Breast epithelium (tissue), 4 donors: Measurements from ENCODE around the gene AGTR1. TPM values are rescaled to one million over a fixed set of nuclear protein-coding genes. Genes with fewer than 3 reads are reported as not detected.
A peak's percentile ranks its signal among the peaks of the same experiment; 100 is the strongest.

Experiments
- DNase-seq, 2 donors: peaks; one replicate each; pipeline ENCODE4 v3.0.0-alpha.2; 2019; ENCODE audit warnings: low spot score in 2 of 2
- H3K27ac ChIP-seq, 2 donors: fragments of 200-600 bp; sonication (generic) in 1 of 2; one replicate each; pipeline ENCODE4 v1.5.1; 2016 to 2019; ENCODE audit warnings: mild to moderate bottlenecking in 1 of 2
- H3K27me3 ChIP-seq, 2 donors: fragments of 200-600 bp; sonication (generic) in 1 of 2; one replicate each; pipeline versions ENCODE4 v1.5.1 to v1.6.0; 2017 to 2019; ENCODE audit warnings: control low read depth in 1 of 2, mild to moderate bottlenecking in 1 of 2
- H3K36me3 ChIP-seq: fragments of 200-600 bp; one replicate; pipeline ENCODE4 v1.5.1; 2019
- H3K4me1 ChIP-seq, 2 donors: fragments of 200-600 bp; sonication (generic); one replicate each; pipeline ENCODE4 v1.5.1; 2016 to 2019; ENCODE audit warnings: control low read depth in 1 of 2
- H3K4me3 ChIP-seq, 3 donors: fragments of 200-600 bp; sonication (generic); 1 replicate in 2 of 3; 2 replicates in 1 of 3; pipeline ENCODE4 v1.5.1; 2016 to 2019; ENCODE audit warnings: mild to moderate bottlenecking in 3 of 3, moderate library complexity in 2 of 3
- H3K9me3 ChIP-seq, 2 donors: fragments of 200-600 bp; sonication (generic) in 1 of 2; one replicate each; pipeline ENCODE4 v1.5.1; 2016 to 2019; ENCODE audit warnings: control low read depth in 1 of 2
- POLR2A ChIP-seq: fragments of 450-650 bp; IDR thresholded peaks from one replicate; pipeline ENCODE4 v1.6.1; 2016; ENCODE audit warnings: antibody characterized with exemption, mild to moderate bottlenecking, moderate library complexity
- POLR2AphosphoS5 ChIP-seq, 3 donors: sonication (generic); formaldehyde crosslinking; IDR thresholded peaks; one replicate each; pipeline ENCODE4 v1.6.1; 2017; ENCODE audit warnings: antibody characterized with exemption in 3 of 3
- intact Hi-C: fragments of 100-400 bp; cut with DNase I; formaldehyde crosslinking; loops from one replicate; pipeline ENCODE4 v1.15.1; 2023; ENCODE audit warnings: low total_unique reads
- total RNA-seq, 3 donors: library from RNA; depleted of rRNA; stranded (reverse); fragments of >200 nt; gene quantifications; one replicate each; pipeline ENCODE4 v1.1.0, GENCODE V29; 2016
- TF ChIP-seq, protein P1 (sequence below), 3 donors: fragments of 450-650 bp; IDR thresholded peaks; one replicate each; pipeline ENCODE4 v1.5.1; 2016 to 2017; ENCODE audit warnings: antibody characterized with exemption in 3 of 3, mild to moderate bottlenecking in 3 of 3, moderate library complexity in 3 of 3

The AGTR1 gene
- 10 to 100 TPM; 17.3 to 77.9 (median 20.3) TPM for total RNA-seq

DNA sequence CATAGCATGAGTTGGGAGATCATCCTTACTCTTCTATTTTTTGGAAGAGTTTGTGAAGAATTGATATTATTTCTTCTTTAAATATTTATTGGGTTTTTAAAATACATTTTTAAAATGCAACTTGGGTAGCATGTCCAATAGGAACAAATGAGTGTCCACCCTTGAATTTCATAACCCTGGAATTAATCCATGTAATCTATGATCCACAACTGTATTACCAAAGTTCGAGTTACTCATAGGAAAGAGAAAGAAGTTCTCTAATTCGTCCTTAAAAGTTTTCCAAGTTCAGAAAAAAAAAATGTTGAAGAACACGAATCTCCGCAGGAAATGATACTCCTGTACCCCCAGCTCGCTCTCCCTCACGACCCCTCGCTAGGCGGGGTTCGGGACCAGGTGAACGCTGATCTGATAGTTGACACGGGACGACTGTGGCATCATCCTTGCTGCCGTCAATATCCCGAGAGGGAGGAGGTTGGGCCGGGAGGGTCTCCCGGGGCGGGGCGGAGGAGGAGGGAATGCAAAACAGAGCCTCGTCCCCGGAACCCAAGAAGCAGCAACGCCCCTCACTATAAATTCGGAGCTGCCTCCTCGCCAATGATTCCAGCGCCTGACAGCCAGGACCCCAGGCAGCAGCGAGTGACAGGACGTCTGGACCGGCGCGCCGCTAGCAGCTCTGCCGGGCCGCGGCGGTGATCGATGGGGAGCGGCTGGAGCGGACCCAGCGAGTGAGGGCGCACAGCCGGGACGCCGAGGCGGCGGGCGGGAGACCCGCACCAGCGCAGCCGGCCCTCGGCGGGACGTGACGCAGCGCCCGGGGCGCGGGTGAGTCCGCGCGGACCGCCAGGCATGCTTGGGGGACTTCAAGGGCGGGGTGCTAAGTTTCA, at the start of gene AGTR1:
Gene AGTR1 (plus strand): TSS at position 598 of the 884 bp plus-strand sequence. CDS start 43,133 bp downstream, outside the sequence.
- peak; percentile 20 to 56 for DNase-seq
- TF ChIP-seq POLR2A (no peak), POLR2AphosphoS5 (IDR thresholded peaks at IDR 0.05) (peak in 2 of 3 donors; percentile 40 to 63)
- peak within 1 kb of the TSS; percentile 58 to 84 (median 63) for H3K4me3 ChIP-seq
- no peaks in the 10 kb centered on the region for H3K27me3 ChIP-seq
- no peaks in the 10 kb centered on the region for H3K36me3 ChIP-seq
- H3K27ac ChIP-seq, result peak within 1 kb of the TSS; percentile 64 to 72
- no peaks in the 10 kb centered on the region for H3K9me3 ChIP-seq
- H3K4me1 ChIP-seq, result no peaks in the 10 kb centered on the region
- intact Hi-C loops, result no loop called here

DNA sequence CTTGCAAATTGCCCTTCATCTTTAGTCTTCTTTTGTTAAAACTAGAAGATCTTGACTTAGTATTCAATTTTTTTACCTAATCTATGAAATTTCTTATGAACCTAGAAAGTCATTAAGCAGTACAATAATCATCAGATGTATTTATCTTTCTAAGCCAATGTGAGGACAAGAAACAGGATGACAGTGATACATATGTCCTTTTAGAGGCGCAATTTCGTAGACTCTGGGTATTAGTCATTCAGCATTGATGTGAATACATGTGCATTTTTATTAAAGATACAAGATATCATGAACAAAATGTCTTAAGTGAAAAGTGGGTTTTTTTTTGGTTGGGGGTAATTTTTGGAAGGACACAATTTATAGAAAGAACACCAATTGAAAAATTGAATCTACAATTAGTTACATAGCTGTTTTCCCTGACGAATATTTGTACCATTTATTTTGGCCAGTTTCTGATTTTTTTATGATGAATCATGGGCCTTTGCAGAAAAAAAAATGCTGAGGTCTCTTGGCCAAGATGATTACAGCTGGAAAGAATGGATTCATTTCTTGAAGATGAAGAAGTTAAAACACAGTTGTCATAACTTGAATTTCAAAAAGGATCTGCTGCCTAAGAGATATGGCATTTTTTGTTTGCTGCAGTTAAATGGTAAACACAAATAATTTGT, 48.9 kb upstream of the AGTR1 start:
- intact Hi-C loops, result no loop called here
- TF ChIP-seq POLR2A (no peak), POLR2AphosphoS5 (IDR thresholded peaks at IDR 0.05) (no peak)
- TF ChIP-seq, protein P1, sequence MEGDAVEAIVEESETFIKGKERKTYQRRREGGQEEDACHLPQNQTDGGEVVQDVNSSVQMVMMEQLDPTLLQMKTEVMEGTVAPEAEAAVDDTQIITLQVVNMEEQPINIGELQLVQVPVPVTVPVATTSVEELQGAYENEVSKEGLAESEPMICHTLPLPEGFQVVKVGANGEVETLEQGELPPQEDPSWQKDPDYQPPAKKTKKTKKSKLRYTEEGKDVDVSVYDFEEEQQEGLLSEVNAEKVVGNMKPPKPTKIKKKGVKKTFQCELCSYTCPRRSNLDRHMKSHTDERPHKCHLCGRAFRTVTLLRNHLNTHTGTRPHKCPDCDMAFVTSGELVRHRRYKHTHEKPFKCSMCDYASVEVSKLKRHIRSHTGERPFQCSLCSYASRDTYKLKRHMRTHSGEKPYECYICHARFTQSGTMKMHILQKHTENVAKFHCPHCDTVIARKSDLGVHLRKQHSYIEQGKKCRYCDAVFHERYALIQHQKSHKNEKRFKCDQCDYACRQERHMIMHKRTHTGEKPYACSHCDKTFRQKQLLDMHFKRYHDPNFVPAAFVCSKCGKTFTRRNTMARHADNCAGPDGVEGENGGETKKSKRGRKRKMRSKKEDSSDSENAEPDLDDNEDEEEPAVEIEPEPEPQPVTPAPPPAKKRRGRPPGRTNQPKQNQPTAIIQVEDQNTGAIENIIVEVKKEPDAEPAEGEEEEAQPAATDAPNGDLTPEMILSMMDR (IDR thresholded peaks at IDR 0.05), result no peak
- DNase-seq, result no peak
- Histone ChIP-seq H3K27ac (no peak overlapping the region), H3K4me1 (no peaks in the 10 kb centered on the region), H3K27me3 (no peaks in the 10 kb centered on the region), H3K4me3 (no peak overlapping the region), H3K9me3 (no peaks in the 10 kb centered on the region), H3K36me3 (no peaks in the 10 kb centered on the region)

DNA sequence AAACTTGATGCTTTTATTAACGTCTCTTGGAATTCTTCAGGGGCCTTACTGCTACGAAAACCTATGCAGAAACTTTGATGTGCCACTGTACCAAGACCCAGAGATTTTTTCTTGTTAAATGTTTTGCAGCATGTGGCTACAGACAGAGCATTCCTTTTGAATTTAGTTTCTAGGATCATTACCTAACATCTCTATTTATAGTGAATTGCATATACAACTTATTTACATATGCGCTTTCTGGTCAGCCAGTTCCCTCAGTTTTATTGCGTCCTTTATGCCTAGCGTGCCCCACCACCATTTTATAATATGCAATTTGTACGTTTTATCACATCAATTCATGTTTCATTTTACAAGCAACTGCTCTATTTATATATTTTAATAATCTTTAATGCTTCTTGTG, 46.2 kb upstream of the AGTR1 start:
- H3K9me3 ChIP-seq, result no peaks in the 10 kb centered on the region

DNA sequence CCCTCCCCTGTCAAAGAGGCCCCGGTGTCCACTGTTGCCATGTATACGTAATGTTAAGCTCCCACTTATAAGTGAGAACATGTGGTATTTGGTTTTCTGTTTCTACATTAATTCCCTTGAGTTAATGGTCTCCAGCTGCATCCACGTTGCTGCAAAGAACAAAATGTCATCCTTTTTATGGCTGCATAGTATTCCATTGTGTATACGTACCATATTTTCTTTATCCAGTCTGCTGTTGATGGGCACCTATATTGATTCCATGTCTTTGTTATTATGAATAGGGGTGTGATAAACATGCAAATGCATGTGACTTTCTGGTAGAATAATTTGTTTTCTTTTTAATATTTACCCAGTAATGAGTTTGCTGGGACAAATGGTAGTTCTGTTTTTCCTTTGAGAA, 43.3 kb upstream of the AGTR1 start:
- TF ChIP-seq POLR2AphosphoS5 (IDR thresholded peaks at IDR 0.05) (no peak), POLR2A (no peak)
- TF ChIP-seq, protein P1 (IDR thresholded peaks at IDR 0.05), result no peak
- DNase-seq, result no peak
- intact Hi-C loops, result no loop called here
- H3K4me1 ChIP-seq, result no peaks in the 10 kb centered on the region
- no peak overlapping the region for H3K4me3 ChIP-seq
- no peaks in the 10 kb centered on the region for H3K36me3 ChIP-seq
- no peaks in the 10 kb centered on the region for H3K9me3 ChIP-seq
- no peak overlapping the region for H3K27ac ChIP-seq
- no peaks in the 10 kb centered on the region for H3K27me3 ChIP-seq

More for the DNA sequence above, 46.2 kb upstream of the AGTR1 start:
- Histone ChIP-seq H3K36me3 (no peaks in the 10 kb centered on the region), H3K4me3 (no peak overlapping the region), H3K27ac (no peak overlapping the region), H3K27me3 (no peaks in the 10 kb centered on the region), H3K4me1 (no peaks in the 10 kb centered on the region)
- intact Hi-C loops, result no loop called here
- DNase-seq, result no peak
- no peak for TF ChIP-seq POLR2A
- TF ChIP-seq, protein P1 (IDR thresholded peaks at IDR 0.05), result no peak
- TF ChIP-seq POLR2AphosphoS5 (IDR thresholded peaks at IDR 0.05), result no peak

DNA sequence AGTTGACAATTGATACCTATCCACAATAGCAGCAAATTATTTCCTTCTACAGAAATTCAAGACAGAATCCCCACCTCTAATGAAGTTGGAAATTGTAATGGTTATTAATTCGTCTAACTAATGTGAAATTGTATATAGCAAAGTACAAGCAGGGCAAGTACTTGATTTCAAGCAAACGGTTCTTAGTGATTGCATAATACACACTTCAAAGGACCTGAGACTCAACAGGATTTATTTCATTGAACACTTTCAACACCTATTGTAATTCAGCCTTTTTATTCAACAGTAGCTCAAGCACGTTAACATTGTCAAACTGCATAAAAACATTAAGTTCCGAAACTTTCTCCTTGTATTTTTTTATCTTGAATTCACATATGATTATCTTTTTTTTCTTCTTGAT, 40.2 kb upstream of the AGTR1 start:
- Histone ChIP-seq H3K27me3 (no peaks in the 10 kb centered on the region), H3K36me3 (no peaks in the 10 kb centered on the region), H3K9me3 (no peaks in the 10 kb centered on the region), H3K4me3 (no peak overlapping the region), H3K27ac (no peak overlapping the region), H3K4me1 (no peaks in the 10 kb centered on the region)
- no peak for DNase-seq
- TF ChIP-seq, protein P1 (IDR thresholded peaks at IDR 0.05), result no peak
- TF ChIP-seq POLR2A, result no peak
- TF ChIP-seq POLR2AphosphoS5 (IDR thresholded peaks at IDR 0.05), result no peak
- intact Hi-C loops, result no loop called here
